ENCODE measurements around the gene WASHC4. TPM values are rescaled to one million over a fixed set of nuclear protein-coding genes. Genes with fewer than 3 reads are reported as not detected.

The WASHC4 gene
- total RNA-seq, 1 experiment from 2014 or later: 44.7 TPM

- DNase-seq (ENCODE audit: low read depth, low spot score) (no peak), ATAC-seq (no peak)
- no peaks in the 10 kb centered on the region for H3K4me1 ChIP-seq (ENCODE audit: control insufficient read depth, insufficient read depth, low read length)
- H3K4me3 ChIP-seq (ENCODE audit: low read depth in 2 of 2, low read length in 2 of 2): no peak overlapping the region
- no TSS peak for BruUV-seq (replicated peaks)
- no peaks in the 10 kb centered on the region for H3K9me3 ChIP-seq (ENCODE audit: control insufficient read depth, insufficient read depth, low read depth, low read length)
- intact Hi-C loops (cut with micrococcal nuclease; ENCODE audit: unreplicated experiment): no loop called here
- in situ Hi-C loops (cut with HindIII; ENCODE audit: low pct_unique_long_range_greater_than_20kb, low sequenced_read_pairs): no loop called here
- no peak for TF ChIP-seq CTCF (IDR thresholded peaks at IDR 0.05)
- TF ChIP-seq TCF7L2 (IDR thresholded peaks at IDR 0.05; ENCODE audit: low read depth, low read length): no peak
- TF ChIP-seq POLR2AphosphoS5 (IDR thresholded peaks at IDR 0.05; ENCODE audit: low read depth, low read length): no peak
- H3K27me3 ChIP-seq (ENCODE audit: control insufficient read depth, insufficient read depth, low read length): no peaks in the 10 kb centered on the region
- ChIA-PET CTCF (no interaction called here), POLR2A (no interaction called here)
- no peaks in the 10 kb centered on the region for H3K36me3 ChIP-seq (ENCODE audit: control insufficient read depth, insufficient read depth, low read length)
- H3K27ac ChIP-seq (ENCODE audit: low read length): no peak overlapping the region
Observed at GRCh38 chr12:105206686-105207374, 99.3 kb downstream of the WASHC4 start.

- POLR2A ChIA-PET: no interaction called here
- no peaks in the 10 kb centered on the region for H3K9me3 ChIP-seq (ENCODE audit: control insufficient read depth, insufficient read depth, low read depth, low read length)
- no peak for DNase-seq (ENCODE audit: low read depth, low spot score)
- no peak overlapping the region for H3K4me3 ChIP-seq (ENCODE audit: low read depth in 2 of 2, low read length in 2 of 2)
- CTCF ChIA-PET: no interaction called here
- no peaks in the 10 kb centered on the region for H3K36me3 ChIP-seq (ENCODE audit: control insufficient read depth, insufficient read depth, low read length)
- H3K27ac ChIP-seq (ENCODE audit: low read length): no peak overlapping the region
- intact Hi-C loops (cut with micrococcal nuclease; ENCODE audit: unreplicated experiment): no loop called here
- no TSS peak for BruUV-seq (replicated peaks)
- H3K4me1 ChIP-seq (ENCODE audit: control insufficient read depth, insufficient read depth, low read length): no peaks in the 10 kb centered on the region
- in situ Hi-C loops (cut with HindIII; ENCODE audit: low pct_unique_long_range_greater_than_20kb, low sequenced_read_pairs): no loop called here
- H3K27me3 ChIP-seq (ENCODE audit: control insufficient read depth, insufficient read depth, low read length): no peaks in the 10 kb centered on the region
- TF ChIP-seq SIN3A (IDR thresholded peaks at IDR 0.05; ENCODE audit: borderline replicate concordance, insufficient read depth, low read depth, low read length) (no peak), TCF7L2 (IDR thresholded peaks at IDR 0.05; ENCODE audit: low read depth, low read length) (no peak), POLR2AphosphoS5 (IDR thresholded peaks at IDR 0.05; ENCODE audit: low read depth, low read length) (no peak), CTCF (IDR thresholded peaks at IDR 0.05) (no peak)
- no peak for ATAC-seq
Observed at GRCh38 chr12:105209091-105209490, 101.6 kb downstream of the WASHC4 start.

GRCh38 chr12:105212438-105212837 lies 104.9 kb downstream of the WASHC4 start:
- H3K4me3 ChIP-seq (ENCODE audit: low read depth in 2 of 2, low read length in 2 of 2): no peak overlapping the region
- H3K9me3 ChIP-seq (ENCODE audit: control insufficient read depth, insufficient read depth, low read depth, low read length): no peaks in the 10 kb centered on the region
- in situ Hi-C loops (cut with HindIII; ENCODE audit: low pct_unique_long_range_greater_than_20kb, low sequenced_read_pairs): no loop called here
- H3K27me3 ChIP-seq (ENCODE audit: control insufficient read depth, insufficient read depth, low read length): no peaks in the 10 kb centered on the region
- CTCF ChIA-PET: no interaction called here
- TF ChIP-seq REST (IDR thresholded peaks at IDR 0.05; ENCODE audit: insufficient read depth in 1 of 2, low read depth in 2 of 2, low read length in 1 of 2): no peak
- TF ChIP-seq SIN3A (IDR thresholded peaks at IDR 0.05; ENCODE audit: borderline replicate concordance, insufficient read depth, low read depth, low read length): no peak
- no peak for TF ChIP-seq TCF7L2 (IDR thresholded peaks at IDR 0.05; ENCODE audit: low read depth, low read length)
- BruUV-seq (replicated peaks): no TSS peak
- no peak overlapping the region for H3K27ac ChIP-seq (ENCODE audit: low read length)
- intact Hi-C loops (cut with micrococcal nuclease; ENCODE audit: unreplicated experiment): no loop called here
- DNase-seq (ENCODE audit: low read depth, low spot score): no peak
- no peaks in the 10 kb centered on the region for H3K4me1 ChIP-seq (ENCODE audit: control insufficient read depth, insufficient read depth, low read length)
- no peak for ATAC-seq
- no peaks in the 10 kb centered on the region for H3K36me3 ChIP-seq (ENCODE audit: control insufficient read depth, insufficient read depth, low read length)
- POLR2A ChIA-PET: no interaction called here

Measured in Panc1 (cell line).